RPMI7951 (cell line): ENCODE measurements around the gene ADGRF5. TPM values are rescaled to one million over a fixed set of nuclear protein-coding genes. Genes with fewer than 3 reads are reported as not detected.
A peak's percentile ranks its signal among the peaks of the same experiment; 100 is the strongest.

Experiments used
- DNase-seq: peaks from one replicate; pipeline ENCODE4 v3.0.0-alpha.2; 2012; ENCODE audit warnings: low read depth
- total RNA-seq: library from RNA; depleted of rRNA; stranded (reverse); fragments of >200 nt; shearing (Covaris generic); gene quantifications from 2 replicates; pipeline ENCODE4 v1.2.3, GENCODE V29; 2014; rRNA removed

ADGRF5 gene
- total RNA-seq, 1 experiment from 2014 or later = 0.12 TPM

- no peak for DNase-seq
Measured at GRCh38 chr6:46819561-46819960, 102.2 kb downstream of the ADGRF5 start.

- no peak for DNase-seq
Measured at GRCh38 chr6:46816626-46817025, 105.1 kb downstream of the ADGRF5 start.

- DNase-seq = peak; percentile 30
Measured at GRCh38 chr6:46815130-46815529, 106.6 kb downstream of the ADGRF5 start.

DNA sequence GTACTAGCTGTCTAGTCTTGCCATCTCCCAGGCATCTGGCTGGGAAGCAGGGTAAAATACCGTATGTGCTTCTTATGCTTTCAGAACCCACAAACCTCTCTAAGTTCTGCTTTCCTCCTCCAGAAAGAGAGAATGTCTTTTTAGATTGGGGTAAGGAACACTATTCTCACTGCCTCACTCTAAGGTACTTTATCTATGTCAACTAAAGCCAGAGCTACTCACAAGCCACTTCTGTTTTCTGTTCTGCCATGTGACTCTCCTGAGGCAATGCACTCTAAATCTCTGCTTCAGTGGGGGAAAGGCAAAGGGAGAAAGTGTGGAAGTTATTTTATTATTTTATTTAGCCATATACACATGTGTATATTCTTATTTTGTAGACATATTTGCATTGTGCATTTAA is 112.9 kb downstream of the ADGRF5 start:
- DNase-seq = no peak

Other genes with a start within 250 kb of the ADGRF5 start
- gene TDRD6, start 234.1 kb downstream of the ADGRF5 start, total RNA-seq = not detected in 2 replicates
- 0.48 and 0.59 TPM in 2 replicates for gene PLA2G7, start 186.6 kb downstream of the ADGRF5 start, total RNA-seq
- gene ANKRD66, start 175.0 kb downstream of the ADGRF5 start, total RNA-seq = not detected in 2 replicates
- not detected in 2 replicates for gene MEP1A, start 128.5 kb downstream of the ADGRF5 start, total RNA-seq
- 0.24 and 0.39 TPM in 2 replicates for gene ADGRF1, start 120.4 kb upstream of the ADGRF5 start, total RNA-seq